Myometrial cell (primary cell): ENCODE results near the gene ETNK2. TPM values are rescaled to one million over a fixed set of nuclear protein-coding genes. Genes with fewer than 3 reads are reported as not detected.

Source experiments
- total RNA-seq: library from RNA; depleted of rRNA; stranded (reverse); fragments of >200 nt; gene quantifications from 2 replicates; pipeline ENCODE4 v1.2.3, GENCODE V29; 2015

The ETNK2 gene
- 26.1 and 27.4 TPM in 2 replicates for total RNA-seq

GRCh38 chr1:204151552-204152309 lies at the start of gene ETNK2:
Gene ETNK2 (minus strand): TSS chr1:204152044. CDS start chr1:204151852, 192 bp downstream.

GRCh38 chr1:204196068-204196795 lies 44.4 kb upstream of the ETNK2 start, which contains the start of gene KISS1:
Gene KISS1 (minus strand): TSS chr1:204196491. CDS start chr1:204192876, 3,615 bp downstream.

GRCh38 chr1:204166219-204166618 lies 14.4 kb upstream of the ETNK2 start, which contains the start of gene REN:
Gene REN (minus strand): TSS chr1:204166337. CDS start chr1:204166293, 44 bp downstream.

Other genes with a start within 250 kb of the ETNK2 start
- gene SOX13, start 78.9 kb downstream of the ETNK2 start, total RNA-seq: 16.5 and 17.0 TPM in 2 replicates
- 1.1 and 2.9 TPM in 2 replicates for gene REN, start 14.3 kb upstream of the ETNK2 start, total RNA-seq
- gene KISS1, start 44.4 kb upstream of the ETNK2 start, total RNA-seq: 0.18 TPM in 1 of 2 replicates, not detected in the other
- gene GOLT1A, start 61.9 kb upstream of the ETNK2 start, total RNA-seq: not detected in 2 replicates
- gene PLEKHA6, start 207.9 kb upstream of the ETNK2 start, total RNA-seq: 3.5 and 3.9 TPM in 2 replicates